Spinal cord (tissue), 10 donors: Measurements from ENCODE around the gene ADGRV1. TPM values are rescaled to one million over a fixed set of nuclear protein-coding genes. Genes with fewer than 3 reads are reported as not detected.

Source experiments
- DNase-seq, 6 donors: peaks; one replicate each; pipeline versions ENCODE4 v3.0.0 to v3.0.0-alpha.2; 2013 to 2015; ENCODE audit warnings: low spot score in 6 of 6, low read depth in 4 of 6
- H3K27ac ChIP-seq: one replicate; pipeline ENCODE4 v1.5.1; 2013; ENCODE audit warnings: low read depth, low read length, control low read depth
- H3K27me3 ChIP-seq: one replicate; pipeline ENCODE4 v1.6.1; 2013; ENCODE audit warnings: low read length; ENCODE audit not compliant: control insufficient read depth, insufficient read depth
- H3K36me3 ChIP-seq: one replicate; pipeline ENCODE4 v1.6.1; 2013; ENCODE audit warnings: low read length; ENCODE audit not compliant: control insufficient read depth, insufficient read depth
- H3K4me1 ChIP-seq: one replicate; pipeline ENCODE4 v1.6.1; 2013; ENCODE audit warnings: low read length; ENCODE audit not compliant: control insufficient read depth, insufficient read depth
- H3K4me3 ChIP-seq: one replicate; pipeline ENCODE4 v1.5.1; 2013; ENCODE audit warnings: low read depth, low read length, control low read depth
- H3K9me3 ChIP-seq: one replicate; pipeline ENCODE4 v1.6.1; 2013; ENCODE audit warnings: low read length; ENCODE audit not compliant: control insufficient read depth, insufficient read depth
- WGBS: methylation state at CpG from one replicate; pipeline ENCODE4 v1.1.5; 2013; ENCODE audit warnings: missing lambda C conversion rate; ENCODE audit not compliant: insufficient coverage; 5-methylcytosine and 5-hydroxymethylcytosine counted together
- polyA plus RNA-seq, 2 donors: library from polyadenylated mRNA; unstranded; fragments of 120-200 nt; gene quantifications; one replicate each; pipeline ENCODE4 v1.2.1, GENCODE V29; 2013; ENCODE audit not compliant: insufficient read length in 2 of 2
- total RNA-seq, 2 donors: library from RNA; depleted of rRNA in 1 of 2; stranded (reverse); fragments of 120-200 nt in 1 of 2; fragments of >200 nt in 1 of 2; gene quantifications; one replicate each; pipeline versions ENCODE4 v1.2.3 to v1.2.4, GENCODE V29; 2013 to 2014
- donor health status: healthy.

The ADGRV1 gene
- total and polyA plus RNA-seq, 4 donors: 72.0 to 180 (median 108) TPM

DNA sequence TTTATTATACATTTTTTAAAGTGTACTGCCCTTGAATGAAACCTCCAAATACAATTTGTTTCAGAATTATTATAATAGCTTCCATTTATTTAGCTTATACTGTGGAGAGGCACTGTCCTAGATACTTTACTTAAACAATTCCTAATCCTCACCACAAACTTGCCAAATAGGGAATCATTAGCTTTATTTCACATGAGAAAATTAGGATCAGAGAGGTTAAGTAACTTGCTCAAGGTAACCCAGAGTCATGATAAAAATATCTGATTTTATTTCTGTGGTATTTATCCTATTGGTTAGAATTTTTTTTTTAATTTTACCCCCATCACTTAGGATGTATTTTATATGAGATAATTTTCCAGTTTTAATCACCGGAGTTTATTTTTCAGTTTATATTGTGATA lies 78.4 kb downstream of the ADGRV1 start:
- no peak overlapping the region for H3K27ac ChIP-seq
- no peaks in the 10 kb centered on the region for H3K27me3 ChIP-seq
- WGBS: no CpG with 5 or more reads among the region's 1 CpG

DNA sequence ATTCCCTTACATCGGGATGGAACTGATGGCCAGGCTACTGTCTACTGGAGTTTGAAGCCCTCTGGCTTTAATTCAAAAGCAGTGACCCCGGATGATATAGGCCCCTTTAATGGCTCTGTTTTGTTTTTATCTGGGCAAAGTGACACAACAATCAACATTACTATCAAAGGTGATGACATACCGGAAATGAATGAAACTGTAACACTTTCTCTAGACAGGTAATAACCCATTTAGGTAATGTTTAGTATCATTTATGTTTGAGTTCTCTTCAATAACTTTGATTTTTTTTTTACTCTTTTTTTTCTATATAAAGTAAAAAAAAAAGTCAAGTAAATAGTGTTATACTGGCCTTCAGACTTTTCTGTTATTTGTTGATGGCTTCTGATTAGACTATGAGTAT lies 79.1 kb downstream of the ADGRV1 start:
- Histone ChIP-seq H3K4me3 (no peak overlapping the region), H3K27me3 (no peaks in the 10 kb centered on the region), H3K4me1 (no peaks in the 10 kb centered on the region), H3K27ac (no peak overlapping the region), H3K9me3 (no peaks in the 10 kb centered on the region), H3K36me3 (no peaks in the 10 kb centered on the region)
- WGBS: 86% methylated on average over 1 of the region's 3 CpGs
- DNase-seq: no peak

More for the DNA sequence above, 78.4 kb downstream of the ADGRV1 start:
- no peak overlapping the region for H3K4me3 ChIP-seq
- H3K36me3 ChIP-seq: no peaks in the 10 kb centered on the region
- H3K9me3 ChIP-seq: no peaks in the 10 kb centered on the region
- no peak for DNase-seq
- no peaks in the 10 kb centered on the region for H3K4me1 ChIP-seq

DNA sequence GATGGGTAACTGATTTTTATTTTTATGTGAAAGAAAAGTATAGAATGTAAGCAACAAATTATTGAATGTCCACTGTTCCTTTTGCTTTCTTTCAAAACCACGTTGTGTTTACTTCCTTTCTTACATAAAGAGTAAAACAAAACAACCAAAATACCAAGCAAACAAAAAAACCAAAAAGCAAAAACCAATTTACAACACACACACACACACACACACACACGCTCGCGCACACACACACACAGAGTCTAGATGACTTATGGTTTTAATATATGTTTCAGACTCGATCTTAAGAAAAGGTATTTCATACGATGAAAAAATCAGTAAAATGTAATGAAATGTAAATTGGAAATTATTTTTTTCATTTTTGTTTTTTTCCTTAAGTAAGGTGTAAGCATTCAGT lies 80.3 kb downstream of the ADGRV1 start:
- Histone ChIP-seq H3K27ac (no peak overlapping the region), H3K9me3 (no peaks in the 10 kb centered on the region), H3K27me3 (no peaks in the 10 kb centered on the region), H3K4me1 (no peaks in the 10 kb centered on the region), H3K4me3 (no peak overlapping the region), H3K36me3 (no peaks in the 10 kb centered on the region)
- peak in 1 of 6 donors; percentile 34 for DNase-seq
- WGBS: no CpG with 5 or more reads among the region's 6 CpGs

DNA sequence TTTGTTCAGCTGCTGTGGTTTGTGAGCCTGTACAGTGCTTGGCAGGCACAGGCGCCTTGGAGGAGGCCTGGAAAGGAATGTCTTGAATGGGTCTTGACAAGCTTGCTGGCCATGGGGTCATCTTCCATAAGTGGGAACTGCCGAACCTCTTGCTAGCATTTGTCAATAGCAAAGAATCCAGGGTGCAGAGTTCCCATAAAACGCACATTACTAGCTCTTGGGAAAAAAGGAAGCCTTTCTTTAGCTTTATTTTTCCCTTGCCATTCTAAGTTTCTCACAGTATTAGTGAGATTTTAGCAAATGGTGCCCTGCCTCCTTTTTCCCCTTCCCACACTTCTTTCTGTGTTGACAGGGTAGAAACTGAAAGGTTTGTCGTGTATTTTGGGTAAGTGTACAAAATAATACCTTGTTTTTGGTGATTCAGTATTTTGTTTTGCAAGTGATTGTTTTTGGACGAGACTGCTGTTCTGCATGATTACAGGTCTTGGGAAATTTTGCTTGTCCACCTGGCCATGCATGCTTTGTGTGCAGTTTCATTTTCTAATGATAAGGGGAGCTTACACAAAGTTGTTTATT lies 82.0 kb downstream of the ADGRV1 start:
- Histone ChIP-seq H3K36me3 (no peaks in the 10 kb centered on the region), H3K4me1 (no peaks in the 10 kb centered on the region), H3K27me3 (no peaks in the 10 kb centered on the region), H3K27ac (peak overlapping the region; percentile 78), H3K4me3 (peak overlapping the region; percentile 33), H3K9me3 (no peaks in the 10 kb centered on the region)
- 44% methylated on average over 4 of the region's 5 CpGs for WGBS
- DNase-seq: peak in 3 of 6 donors; percentile 52 to 87 (median 78)

DNA sequence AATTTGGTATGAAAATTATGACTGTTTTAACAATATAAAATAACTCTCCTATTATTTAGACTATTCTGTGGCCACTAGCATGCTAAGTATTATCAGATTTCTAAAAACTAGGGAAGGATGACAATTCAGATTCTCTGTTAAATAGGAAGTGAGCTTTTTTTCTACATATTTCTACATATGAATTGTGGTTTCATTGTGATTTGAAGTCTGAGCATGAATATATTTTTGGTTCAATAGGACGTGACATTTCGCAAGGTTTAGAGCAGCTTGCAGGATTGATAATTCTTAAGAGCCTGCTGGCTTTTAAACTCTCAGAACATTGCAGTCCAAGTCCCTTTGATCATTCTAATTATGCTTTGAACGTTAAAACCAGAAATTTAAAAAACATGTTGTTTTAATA lies 82.9 kb downstream of the ADGRV1 start:
- H3K9me3 ChIP-seq: no peaks in the 10 kb centered on the region
- peak overlapping the region; percentile 33 for H3K4me3 ChIP-seq
- no peak for DNase-seq
- 82% methylated on average over 2 of the region's 3 CpGs for WGBS
- no peaks in the 10 kb centered on the region for H3K4me1 ChIP-seq
- H3K27ac ChIP-seq: peak overlapping the region; percentile 78
- no peaks in the 10 kb centered on the region for H3K36me3 ChIP-seq
- no peaks in the 10 kb centered on the region for H3K27me3 ChIP-seq

DNA sequence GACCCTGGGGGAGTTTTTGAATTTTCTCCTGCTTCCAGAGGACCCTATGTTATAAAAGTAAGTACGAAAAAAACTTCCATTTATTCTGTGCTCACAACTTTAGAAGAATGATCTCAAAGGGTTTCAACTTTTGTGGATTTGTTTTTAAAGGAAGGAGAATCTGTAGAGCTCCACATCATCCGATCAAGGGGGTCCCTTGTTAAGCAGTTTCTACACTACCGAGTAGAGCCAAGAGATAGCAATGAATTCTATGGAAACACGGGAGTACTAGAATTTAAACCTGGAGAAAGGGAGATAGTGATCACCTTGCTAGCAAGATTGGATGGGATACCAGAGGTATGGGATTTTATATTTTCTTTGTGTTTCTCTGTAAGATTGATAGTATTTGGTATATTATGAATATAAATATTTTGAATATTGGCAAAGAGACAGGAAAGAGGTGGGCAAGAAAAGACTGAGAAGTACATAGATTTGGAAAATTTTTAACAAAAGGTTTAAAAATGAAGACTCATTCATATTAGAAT lies 84.2 kb downstream of the ADGRV1 start:
- 72% methylated on average over 3 of the region's 4 CpGs for WGBS
- H3K9me3 ChIP-seq: no peaks in the 10 kb centered on the region
- DNase-seq: no peak
- peak overlapping the region; percentile 33 for H3K4me3 ChIP-seq
- H3K4me1 ChIP-seq: no peaks in the 10 kb centered on the region
- peak overlapping the region; percentile 78 for H3K27ac ChIP-seq
- no peaks in the 10 kb centered on the region for H3K36me3 ChIP-seq
- H3K27me3 ChIP-seq: no peaks in the 10 kb centered on the region

DNA sequence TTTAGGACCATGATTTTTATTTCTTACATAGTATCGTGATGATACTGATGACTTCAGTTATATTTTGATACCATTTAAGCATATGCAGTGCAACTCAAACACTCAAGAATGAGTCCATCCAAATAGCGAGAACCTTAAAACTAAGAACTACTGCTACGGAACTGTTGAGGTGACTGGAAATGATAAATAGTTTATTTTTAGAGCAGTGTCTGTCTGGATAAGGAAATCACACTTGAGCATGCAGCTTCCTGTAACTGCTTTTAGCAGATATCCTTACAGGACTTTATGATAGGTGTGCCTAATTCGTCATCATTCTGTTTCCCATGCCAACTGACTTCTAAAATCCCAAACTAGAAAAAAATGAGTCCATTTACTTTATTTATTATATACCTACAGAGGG lies 85.5 kb downstream of the ADGRV1 start:
- H3K27ac ChIP-seq: no peak overlapping the region
- no CpG with 5 or more reads among the region's 4 CpGs for WGBS
- no peak for DNase-seq
- no peaks in the 10 kb centered on the region for H3K27me3 ChIP-seq
- H3K4me1 ChIP-seq: no peaks in the 10 kb centered on the region
- peak overlapping the region; percentile 4 for H3K4me3 ChIP-seq
- no peaks in the 10 kb centered on the region for H3K9me3 ChIP-seq
- H3K36me3 ChIP-seq: no peaks in the 10 kb centered on the region

DNA sequence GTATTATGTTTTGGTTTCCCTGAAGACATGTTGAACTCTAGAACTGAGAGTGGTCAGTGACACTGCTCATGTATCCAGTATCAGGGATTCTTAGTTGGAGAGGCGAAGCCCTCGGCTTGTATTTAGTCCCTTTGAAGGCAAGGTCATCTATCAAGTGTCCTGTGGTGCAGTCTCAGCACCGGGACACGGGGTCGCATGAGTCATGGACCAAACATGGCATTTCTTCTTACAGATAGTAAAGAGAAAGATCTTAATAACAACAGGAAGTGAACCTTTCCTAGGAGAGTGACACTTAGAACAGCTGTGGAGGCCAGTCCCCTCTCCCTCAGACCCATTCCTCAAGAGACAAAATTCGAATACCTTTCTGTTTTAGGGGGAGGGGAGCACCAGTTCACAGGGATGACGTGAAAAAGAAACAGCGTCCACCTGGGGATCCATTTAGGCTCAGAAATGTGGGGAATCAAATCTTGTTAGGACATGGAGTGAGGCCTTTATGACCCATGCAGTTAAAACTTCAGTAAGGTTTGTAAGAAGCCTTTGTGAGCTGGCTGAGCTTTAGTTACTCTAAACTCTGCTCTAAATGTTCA lies 86.5 kb downstream of the ADGRV1 start:
- Histone ChIP-seq H3K36me3 (peaks cover 3% of the 10 kb centered on the region), H3K27ac (no peak overlapping the region), H3K9me3 (no peaks in the 10 kb centered on the region), H3K4me1 (no peaks in the 10 kb centered on the region), H3K27me3 (no peaks in the 10 kb centered on the region), H3K4me3 (no peak overlapping the region)
- no peak for DNase-seq
- 44% methylated on average over 4 of the region's 8 CpGs for WGBS

DNA sequence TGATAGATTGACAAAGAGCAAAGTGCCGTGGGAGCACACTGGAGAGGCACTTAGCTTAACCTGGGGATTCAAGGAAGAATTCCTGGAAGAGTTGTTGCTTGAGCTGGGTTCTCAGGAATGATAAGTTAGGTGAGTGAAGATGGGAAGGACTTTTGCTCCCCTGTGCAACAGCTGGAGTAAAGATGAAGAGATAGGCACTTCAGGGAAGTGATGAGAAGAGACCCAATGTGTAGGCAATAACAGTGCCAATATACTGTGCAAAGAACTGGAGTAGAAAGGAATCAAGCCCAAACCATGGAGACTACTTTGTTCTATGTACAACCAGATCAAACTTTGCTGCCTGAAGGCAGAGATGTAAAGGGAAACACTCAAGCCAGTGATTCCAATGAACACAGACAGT lies 92.2 kb downstream of the ADGRV1 start:
- no peaks in the 10 kb centered on the region for H3K9me3 ChIP-seq
- no peak for DNase-seq
- no peaks in the 10 kb centered on the region for H3K27me3 ChIP-seq
- H3K36me3 ChIP-seq: peaks cover 3% of the 10 kb centered on the region
- WGBS: 94% methylated on average over 1 of the region's 1 CpG
- H3K4me3 ChIP-seq: no peak overlapping the region
- H3K4me1 ChIP-seq: no peaks in the 10 kb centered on the region
- H3K27ac ChIP-seq: no peak overlapping the region

DNA sequence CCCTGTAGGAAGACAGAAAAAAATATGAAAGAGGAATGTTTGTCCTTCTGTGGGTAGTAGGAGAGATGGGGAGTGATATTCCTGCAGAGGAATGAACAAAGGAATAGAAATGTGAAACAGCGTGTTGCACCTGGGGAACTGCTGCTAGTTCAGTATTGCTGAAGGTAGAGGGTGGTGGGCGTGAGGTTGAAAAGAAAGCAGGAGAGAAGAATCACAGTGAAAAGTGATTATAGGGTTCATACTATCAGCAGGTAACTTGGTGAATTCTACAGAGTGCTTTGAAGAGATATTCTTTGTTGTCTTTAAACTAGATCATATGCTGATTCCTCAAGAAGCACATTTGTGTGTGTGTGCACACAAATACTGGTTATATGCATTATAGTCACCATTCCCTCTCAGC lies 95.6 kb downstream of the ADGRV1 start:
- no peaks in the 10 kb centered on the region for H3K9me3 ChIP-seq
- H3K27me3 ChIP-seq: no peaks in the 10 kb centered on the region
- no peak overlapping the region for H3K4me3 ChIP-seq
- peaks cover 3% of the 10 kb centered on the region for H3K36me3 ChIP-seq
- H3K4me1 ChIP-seq: no peaks in the 10 kb centered on the region
- DNase-seq: no peak
- H3K27ac ChIP-seq: no peak overlapping the region
- WGBS: 92% methylated on average over 2 of the region's 2 CpGs
